ENCODE results near the gene RNF138. TPM values are rescaled to one million over a fixed set of nuclear protein-coding genes. Genes with fewer than 3 reads are reported as not detected.
A peak's percentile ranks its signal among the peaks of the same experiment; 100 is the strongest.

The RNF138 gene
- total RNA-seq, 1 donor from 2014 or later: 22.2 TPM

GRCh38 chr18:32093102-32093511 lies 1.4 kb downstream of the RNF138 start:
- DNase-seq (ENCODE audit: low spot score) (peak; percentile 69), ATAC-seq (peak; percentile 1)
- intact Hi-C loops (cut with DNase I): no loop called here

GRCh38 chr18:32093523-32093922 lies 1.8 kb downstream of the RNF138 start:
- DNase-seq (ENCODE audit: low spot score) (no peak), ATAC-seq (no peak)
- intact Hi-C loops (cut with DNase I): no loop called here

- DNase-seq (ENCODE audit: low spot score) (no peak), ATAC-seq (no peak)
- intact Hi-C loops (cut with DNase I): no loop called here
Observed at GRCh38 chr18:32095192-32095899, 3.7 kb downstream of the RNF138 start.

- no peak for ATAC-seq
- no peak for DNase-seq (ENCODE audit: low spot score)
- intact Hi-C loops (cut with DNase I): no loop called here
Observed at GRCh38 chr18:32095900-32096229, 4.2 kb downstream of the RNF138 start.

GRCh38 chr18:32096946-32097345 lies 5.3 kb downstream of the RNF138 start:
- intact Hi-C loops (cut with DNase I): no loop called here
- no peak for ATAC-seq
- DNase-seq (ENCODE audit: low spot score): no peak

- no peak for DNase-seq (ENCODE audit: low spot score)
- ATAC-seq: no peak
- intact Hi-C loops (cut with DNase I): no loop called here
Observed at GRCh38 chr18:32104516-32104915, 12.8 kb downstream of the RNF138 start.

- ATAC-seq: no peak
- DNase-seq (ENCODE audit: low spot score): no peak
- intact Hi-C loops (cut with DNase I): no loop called here
Observed at GRCh38 chr18:32110005-32110404, 18.3 kb downstream of the RNF138 start.

GRCh38 chr18:32111706-32112105 lies 20.0 kb downstream of the RNF138 start:
- intact Hi-C loops (cut with DNase I): no loop called here

GRCh38 chr18:32112826-32113225 lies 21.2 kb downstream of the RNF138 start:
- no peak for DNase-seq (ENCODE audit: low spot score)
- intact Hi-C loops (cut with DNase I): no loop called here
- ATAC-seq: no peak

More at GRCh38 chr18:32111706-32112105, 20.0 kb downstream of the RNF138 start:
- DNase-seq (ENCODE audit: low spot score) (no peak), ATAC-seq (no peak)

GRCh38 chr18:32114293-32114942 lies 22.7 kb downstream of the RNF138 start:
- intact Hi-C loops (cut with DNase I): no loop called here
- DNase-seq (ENCODE audit: low spot score) (no peak), ATAC-seq (no peak)

- ATAC-seq (no peak), DNase-seq (ENCODE audit: low spot score) (no peak)
- intact Hi-C loops (cut with DNase I): no loop called here
Observed at GRCh38 chr18:32122039-32122438, 30.4 kb downstream of the RNF138 start.

- intact Hi-C loops (cut with DNase I): no loop called here
- ATAC-seq (no peak), DNase-seq (ENCODE audit: low spot score) (no peak)
Observed at GRCh38 chr18:32126538-32126937, 34.9 kb downstream of the RNF138 start.

GRCh38 chr18:32135625-32136024 lies 44.0 kb downstream of the RNF138 start:
- no peak for DNase-seq (ENCODE audit: low spot score)
- ATAC-seq: no peak
- intact Hi-C loops (cut with DNase I): no loop called here

- DNase-seq (ENCODE audit: low spot score) (no peak), ATAC-seq (no peak)
- intact Hi-C loops (cut with DNase I): no loop called here
Observed at GRCh38 chr18:32138332-32138982, 46.8 kb downstream of the RNF138 start.

- intact Hi-C loops (cut with DNase I): no loop called here
- no peak for DNase-seq (ENCODE audit: low spot score)
- ATAC-seq: no peak
Observed at GRCh38 chr18:32139835-32140283, 48.2 kb downstream of the RNF138 start.

GRCh38 chr18:32148185-32148870 lies 56.7 kb downstream of the RNF138 start:
- ATAC-seq: no peak
- intact Hi-C loops (cut with DNase I): no loop called here
- no peak for DNase-seq (ENCODE audit: low spot score)

GRCh38 chr18:32152705-32153448 lies 61.2 kb downstream of the RNF138 start:
- ATAC-seq (no peak), DNase-seq (ENCODE audit: low spot score) (no peak)
- intact Hi-C loops (cut with DNase I): no loop called here

- intact Hi-C loops (cut with DNase I): no loop called here
- ATAC-seq (no peak), DNase-seq (ENCODE audit: low spot score) (no peak)
Observed at GRCh38 chr18:32156855-32157254, 65.2 kb downstream of the RNF138 start.

GRCh38 chr18:32157580-32157979 lies 65.9 kb downstream of the RNF138 start:
- intact Hi-C loops (cut with DNase I): no loop called here
- ATAC-seq: no peak
- DNase-seq (ENCODE audit: low spot score): no peak

Measured in sciatic nerve (tissue), 2 donors.